HepG2 (cell line): ENCODE results near the gene BRAT1. TPM values are rescaled to one million over a fixed set of nuclear protein-coding genes. Genes with fewer than 3 reads are reported as not detected.

Source experiments
- ATAC-seq: fragments of 200-7000 bp; cut with Tn5 transposase; 3 replicates; pipeline ENCODE4 v1.9.1; 2020; ENCODE audit warnings: mild to moderate bottlenecking, moderate library complexity
- BruUV-seq: library from RNA; stranded (reverse); fragments of 400-500 nt; replicated peaks from 2 replicates; lab custom pipeline; 2021; lab: Mats Ljungman, UMichigan
- CTCF ChIA-PET: fragments of 300-600 bp; formaldehyde crosslinking; extraction: SDS; loops from one replicate; lab custom pipeline; 2021; ENCODE audit warnings: low total read pairs, inconsistent platforms, low intra/inter-chr PET ratio; lab: Yijun Ruan, JAX
- POLR2A ChIA-PET: fragments of 350-600 bp; sonication (Branson Sonifier 250); formaldehyde crosslinking; loops from one replicate; lab custom pipeline; 2020; ENCODE audit warnings: antibody characterized with exemption, inconsistent platforms; lab: Yijun Ruan, JAX
- DNase-seq: peaks from one replicate; pipeline ENCODE4 v3.0.0-alpha.2; 2015; ENCODE audit warnings: low spot score
- FAIRE-seq: peaks from 3 replicates; lab custom pipeline; 2011; peaks lifted over from hg19 to GRCh38; lab: Jason Lieb, UNC
- H2AFZ ChIP-seq: one replicate; pipeline ENCODE4 v1.6.1; 2011; ENCODE audit warnings: low read length, inconsistent platforms
- H3K27ac ChIP-seq: fragments of 300-600 bp; 3 replicates; pipeline ENCODE4 v1.8.0; 2011; ENCODE audit warnings: mixed run types, mild to moderate bottlenecking, mixed read lengths, low read length, inconsistent platforms; ENCODE audit not compliant: insufficient read depth; ENCODE audit errors: extremely low read length
- H3K27me3 ChIP-seq, 2 experiments: fragments of 200-600 bp in 1 of 2; 2 replicates in 1 of 2; 3 replicates in 1 of 2; pipeline versions ENCODE4 v1.6.0 to v1.8.0; 2011; ENCODE audit warnings: low read length in 2 of 2, mild to moderate bottlenecking in 2 of 2, moderate library complexity in 2 of 2, inconsistent platforms in 1 of 2; ENCODE audit not compliant: insufficient read depth in 2 of 2, control insufficient read depth in 1 of 2
- H3K36me3 ChIP-seq, 2 experiments: fragments of 200-600 bp in 1 of 2; replicated peaks in 1 of 2; 2 replicates in 1 of 2; 3 replicates in 1 of 2; pipeline versions ENCODE4 v1.5.1 to v1.8.0; 2011; ENCODE audit warnings: low read length in 2 of 2, inconsistent platforms in 1 of 2; ENCODE audit not compliant: insufficient read depth in 2 of 2, control insufficient read depth in 1 of 2
- H3K4me1 ChIP-seq: 2 replicates; pipeline ENCODE4 v1.5.1; 2012; ENCODE audit warnings: low read length, inconsistent platforms; ENCODE audit not compliant: insufficient read depth
- H3K4me2 ChIP-seq: 2 replicates; pipeline ENCODE4 v1.6.0; 2011; ENCODE audit warnings: low read depth, low read length, inconsistent platforms
- H3K4me3 ChIP-seq, 3 experiments: fragments of 200-600 bp in 1 of 3; sonication (generic), shearing (Covaris generic) in 1 of 3; replicated peaks in 1 of 3; 2 replicates each; pipeline ENCODE4 v1.5.1; 2011 to 2016; ENCODE audit warnings: low read length in 3 of 3, inconsistent platforms in 2 of 3, low read depth in 2 of 3, mild to moderate bottlenecking in 2 of 3, control low read depth in 1 of 3, mixed read lengths in 1 of 3; ENCODE audit not compliant: insufficient read depth in 1 of 3
- H3K79me2 ChIP-seq: one replicate; pipeline ENCODE4 v1.6.1; 2011; ENCODE audit warnings: low read length, inconsistent platforms; ENCODE audit not compliant: insufficient read depth
- H3K9ac ChIP-seq: 2 replicates; pipeline ENCODE4 v1.6.0; 2011; ENCODE audit warnings: mild to moderate bottlenecking, low read depth, low read length, inconsistent platforms; ENCODE audit not compliant: insufficient read depth
- H3K9me3 ChIP-seq: 2 replicates; pipeline ENCODE4 v1.5.1; 2012; ENCODE audit warnings: mild to moderate bottlenecking, low read length
- H4K20me1 ChIP-seq: 2 replicates; pipeline ENCODE4 v1.6.0; 2011; ENCODE audit warnings: inconsistent platforms, mild to moderate bottlenecking, low read length, moderate library complexity; ENCODE audit not compliant: insufficient read depth
- ADNP ChIP-seq: sonication (generic); formaldehyde crosslinking; IDR thresholded peaks from 2 replicates; pipeline ENCODE4 v1.4.0; 2020; ENCODE audit warnings: missing genetic modification reagents
- AGO1 ChIP-seq: fragments of 200-400 bp; formaldehyde crosslinking; IDR thresholded peaks from 2 replicates; pipeline ENCODE4 v1.6.1; 2017; ENCODE audit warnings: mild to moderate bottlenecking, low read depth, low read length, moderate library complexity; ENCODE audit not compliant: poor library complexity, severe bottlenecking
- CHD2 ChIP-seq: IDR thresholded peaks from 2 replicates; pipeline ENCODE4 v1.6.1; 2011; ENCODE audit warnings: low read depth, low read length, improper control_type of control experiment
- CHD4 ChIP-seq: fragments of 200-600 bp; sonication (generic); IDR thresholded peaks from 2 replicates; pipeline ENCODE4 v1.7.0; 2017; ENCODE audit warnings: mild to moderate bottlenecking, low read length, borderline replicate concordance
- DZIP1 ChIP-seq: sonication (generic); formaldehyde crosslinking; IDR thresholded peaks from 2 replicates; pipeline ENCODE4 v1.5.0; 2020; ENCODE audit warnings: mild to moderate bottlenecking, missing genetic modification reagents
- NKX3-1 ChIP-seq: sonication (generic); formaldehyde crosslinking; IDR thresholded peaks from 2 replicates; pipeline ENCODE4 v1.5.0; 2020; ENCODE audit warnings: missing genetic modification reagents
- RORA ChIP-seq: sonication (generic); formaldehyde crosslinking; IDR thresholded peaks from 2 replicates; pipeline ENCODE4 v1.5.0; 2020; ENCODE audit warnings: mild to moderate bottlenecking, missing genetic modification reagents, moderate library complexity
- TERF1 ChIP-seq: sonication (generic); formaldehyde crosslinking; IDR thresholded peaks from 2 replicates; pipeline ENCODE4 v1.8.0; 2022; ENCODE audit warnings: mild to moderate bottlenecking, missing genetic modification reagents, moderate library complexity
- THAP9 ChIP-seq: sonication (generic); formaldehyde crosslinking; IDR thresholded peaks from 2 replicates; pipeline ENCODE4; 2020; ENCODE audit warnings: missing genetic modification reagents, mild to moderate bottlenecking, borderline replicate concordance
- U2AF1 ChIP-seq: fragments of 200-400 bp; formaldehyde crosslinking; optimal IDR thresholded peaks from 2 replicates; pipeline ENCODE3; 2017; ENCODE audit warnings: mild to moderate bottlenecking, low read depth, low read length
- ZMYM3 ChIP-seq: sonication (generic); formaldehyde crosslinking; IDR thresholded peaks from 2 replicates; pipeline ENCODE4 v1.5.1; 2020; ENCODE audit warnings: mild to moderate bottlenecking, missing genetic modification reagents
- ZNF280B ChIP-seq: sonication (generic); formaldehyde crosslinking; IDR thresholded peaks from 2 replicates; pipeline ENCODE4 v1.5.0; 2020; ENCODE audit warnings: missing genetic modification reagents, mild to moderate bottlenecking, borderline replicate concordance
- WGBS: methylation state at CpG from one replicate; pipeline ENCODE4 v1.1.6; 2017; ENCODE audit warnings: low lambda C conversion rate; 5-methylcytosine and 5-hydroxymethylcytosine counted together
- in situ Hi-C: cut with HindIII; loops from 2 replicates; pipeline ENCODE4 v1.10.0; 2017; ENCODE audit warnings: low pct_unique_long_range_greater_than_20kb; ENCODE audit not compliant: extremely low pct_ligation_motif_present
- intact Hi-C: fragments of 100-400 bp; cut with micrococcal nuclease; formaldehyde crosslinking; loops from one replicate; pipeline ENCODE4 v1.10.0; 2022; ENCODE audit not compliant: unreplicated experiment
- polyA plus RNA-seq, 8 experiments: library from polyadenylated mRNA; depleted of rRNA in 3 of 8; stranded (reverse) in 7 of 8; unstranded in 1 of 8; fragments of >200 nt; fragmentation: Illumina TruSeq in 4 of 8; extraction: Trizol in 4 of 8; gene quantifications; 2 replicates each; pipeline versions ENCODE4 v1.2.1 to v1.2.3, GENCODE V29; 2011 to 2016; ENCODE audit warnings: low read depth in 4 of 8, missing spikeins in 1 of 8, mixed read lengths in 1 of 8; ENCODE audit not compliant: insufficient read depth in 1 of 8
- total RNA-seq, 5 experiments: library from RNA; depleted of rRNA; stranded (reverse); fragments of >200 nt; fragmentation: Illumina TruSeq; extraction: Trizol; gene quantifications; 2 replicates each; pipeline ENCODE4 v1.2.3, GENCODE V29; 2016; ENCODE audit warnings: low read depth in 1 of 5

The BRAT1 gene
- total and polyA plus RNA-seq, 2 of the 13 experiments (the other 11 are each of a cell fraction or from before 2014, with no cell fraction given): 10.2 to 20.3 TPM

- intact Hi-C loops: loop anchor here (5.0 kb wide), 1 partner anchor 46 kb away; the partner anchor contains the start of gene GRIFIN
- peaks cover 1 to 46% of the 10 kb centered on the region in 2 experiments for H3K27me3 ChIP-seq
- BruUV-seq: no TSS peak
- peak overlapping the region; percentile 11; the same call in 1 of the 2 replicates for H3K9ac ChIP-seq
- peaks cover 62% of the 10 kb centered on the region for H3K4me1 ChIP-seq
- H3K4me2 ChIP-seq: peak overlapping the region; percentile 56
- no peak overlapping the region for H2AFZ ChIP-seq
- DNase-seq (peak; percentile 71), FAIRE-seq (no peak), ATAC-seq (no peak)
- H4K20me1 ChIP-seq: no peaks in the 10 kb centered on the region
- ChIA-PET CTCF (no interaction called here), POLR2A (no interaction called here)
- H3K27ac ChIP-seq: no peak overlapping the region
- H3K4me3 ChIP-seq: peak overlapping the region in 2 of 3 experiments; percentile 39 to 66; a peak in 4 of 6 replicates
- WGBS: 2% methylated on average over 10 of the region's 19 CpGs
- in situ Hi-C loops: no loop called here
- no peaks in the 10 kb centered on the region for H3K79me2 ChIP-seq
- H3K9me3 ChIP-seq: no peaks in the 10 kb centered on the region
- H3K36me3 ChIP-seq: no peaks in the 10 kb centered on the region
- TF ChIP-seq AGO1 (peak; percentile 12), TERF1 (CRISPR knock-in tag) (no peak), ADNP (peak; percentile 48; the same call in 1 of the 2 replicates), CHD2 (peak; percentile 65; the same call in 1 of the 2 replicates), ZNF280B (CRISPR knock-in tag) (0 out of 2 replicates have a peak, but pooled peaks have one; percentile 26), ZMYM3 (CRISPR knock-in tag) (peak; percentile 74), THAP9 (CRISPR knock-in tag) (0 out of 2 replicates have a peak, but pooled peaks have one; percentile 34), CHD4 (0 out of 2 replicates have a peak, but pooled peaks have one; percentile 51), DZIP1 (0 out of 2 replicates have a peak, but pooled peaks have one; percentile 4), U2AF1 (no peak), NKX3-1 (CRISPR knock-in tag) (no peak), RORA (CRISPR knock-in tag) (no peak)
Observed at GRCh38 chr7:2522780-2523433, 32.4 kb downstream of the BRAT1 start.
